GM18951 (cell line): ENCODE measurements around the gene SLC25A3.
"Not testable (repeated sequence)": the region's sequence is repeated elsewhere in the genome, so short reads cannot be mapped to it uniquely, and the experiment has no call there.

Experiments used
- POLR2A ChIP-seq: IDR thresholded peaks from 4 replicates; pipeline ENCODE4 v1.6.1; 2011; ENCODE audit warnings: mild to moderate bottlenecking; ENCODE audit not compliant: insufficient read length, insufficient read depth; ENCODE audit errors: extremely low read depth
- in situ Hi-C: fragments of 300-500 bp; cut with MboI; formaldehyde crosslinking; loops from one replicate; pipeline ENCODE4 v1.12.0; 2022; ENCODE audit warnings: low sequenced_read_pairs, mixed read lengths, inconsistent platforms; ENCODE audit not compliant: unreplicated experiment

Gene SLC25A3

DNA sequence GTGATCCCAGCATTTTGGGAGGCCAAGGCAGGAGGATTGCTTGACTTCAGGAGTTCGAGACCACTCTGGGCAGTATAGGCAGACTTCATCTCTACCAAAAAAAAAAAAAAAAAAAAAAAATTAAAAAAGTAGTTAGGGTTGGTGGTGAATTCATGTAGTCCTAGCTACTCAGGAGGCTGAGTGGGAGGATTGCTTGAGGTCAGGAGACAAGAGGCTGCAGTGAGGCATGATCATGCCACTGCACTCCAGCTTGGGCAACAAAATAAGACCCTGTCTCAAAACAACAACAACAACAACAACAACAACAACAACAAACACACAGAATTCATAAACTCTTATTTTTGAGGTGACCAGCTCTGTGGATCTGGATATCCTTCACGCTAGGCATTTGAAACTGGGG, 17.1 kb downstream of the SLC25A3 start:
- in situ Hi-C loops = no loop called here
- no peak for TF ChIP-seq POLR2A

- no peak for TF ChIP-seq POLR2A
Observed at GRCh38 chr12:98612696-98613334, 19.3 kb downstream of the SLC25A3 start.

DNA sequence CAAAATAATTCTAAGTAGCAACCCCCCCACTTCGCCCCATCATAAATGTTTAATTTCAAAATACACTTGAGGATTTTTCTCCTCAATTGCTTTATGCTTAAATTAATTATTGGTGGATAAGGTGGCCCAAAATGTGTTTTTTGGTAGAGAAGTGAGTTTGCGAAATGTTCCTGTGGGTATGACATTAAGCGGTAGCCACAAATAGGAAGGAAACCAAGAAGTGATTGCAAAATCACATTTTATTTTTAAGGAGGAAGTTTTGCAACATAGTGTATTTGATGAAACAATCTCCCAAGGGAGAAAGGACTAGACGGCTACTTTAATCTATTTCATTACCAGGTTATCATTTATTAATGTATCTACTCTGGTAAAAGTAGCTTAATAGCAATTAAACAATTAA, 25.5 kb downstream of the SLC25A3 start:
- in situ Hi-C loops = no loop called here
- TF ChIP-seq POLR2A = no peak

More at GRCh38 chr12:98612696-98613334, 19.3 kb downstream of the SLC25A3 start:
- in situ Hi-C loops = no loop called here

GRCh38 chr12:98635657-98636323, 42.3 kb downstream of the SLC25A3 start:
- in situ Hi-C loops = no loop called here

GRCh38 chr12:98637068-98637467, 43.6 kb downstream of the SLC25A3 start:
- in situ Hi-C loops = no loop called here

More at GRCh38 chr12:98635657-98636323, 42.3 kb downstream of the SLC25A3 start:
- no peak for TF ChIP-seq POLR2A

GRCh38 chr12:98638009-98638408, 44.5 kb downstream of the SLC25A3 start:
- in situ Hi-C loops = no loop called here
- TF ChIP-seq POLR2A = no peak

More at GRCh38 chr12:98637068-98637467, 43.6 kb downstream of the SLC25A3 start:
- TF ChIP-seq POLR2A = no peak

DNA sequence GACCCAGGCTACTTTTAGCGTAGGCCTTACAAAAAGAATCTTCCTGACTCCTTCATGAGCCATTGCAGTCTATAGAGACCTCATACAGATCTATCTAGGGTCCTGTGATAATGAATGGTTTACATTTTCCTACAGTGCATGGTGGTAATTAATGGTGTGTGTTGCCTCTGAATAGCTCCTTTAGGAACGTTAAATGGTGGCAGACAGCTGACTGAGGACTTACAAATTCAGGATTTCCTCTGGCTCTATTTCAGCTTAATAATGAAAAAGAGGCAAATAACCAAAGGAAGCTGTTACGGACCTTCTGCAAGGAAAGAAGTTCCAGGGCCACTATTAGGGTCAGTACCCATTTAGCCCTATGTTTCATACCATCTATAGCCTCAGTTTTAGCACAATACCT, 46.0 kb downstream of the SLC25A3 start:
- in situ Hi-C loops = no loop called here
- no peak for TF ChIP-seq POLR2A

GRCh38 chr12:98642801-98643200, 49.3 kb downstream of the SLC25A3 start:
- in situ Hi-C loops = not testable (repeated sequence)

- in situ Hi-C loops = no loop called here
- peak; percentile 48 for TF ChIP-seq POLR2A
Observed at GRCh38 chr12:98644433-98644711, 50.9 kb downstream of the SLC25A3 start.

- in situ Hi-C loops = no loop called here
- TF ChIP-seq POLR2A = peak; percentile 80
Observed at GRCh38 chr12:98644712-98645571, 51.5 kb downstream of the SLC25A3 start, which contains the start of the genes APAF1 and IKBIP. Gene APAF1, plus strand, starts transcription at chr12:98645290. Its CDS starts 3,070 bp downstream, at chr12:98648360. Gene IKBIP, minus strand, starts transcription at chr12:98644788. Its CDS starts 87 bp downstream, at chr12:98644701.

GRCh38 chr12:98645572-98646067, 52.1 kb downstream of the SLC25A3 start:
- no peak for TF ChIP-seq POLR2A
- in situ Hi-C loops = no loop called here

DNA sequence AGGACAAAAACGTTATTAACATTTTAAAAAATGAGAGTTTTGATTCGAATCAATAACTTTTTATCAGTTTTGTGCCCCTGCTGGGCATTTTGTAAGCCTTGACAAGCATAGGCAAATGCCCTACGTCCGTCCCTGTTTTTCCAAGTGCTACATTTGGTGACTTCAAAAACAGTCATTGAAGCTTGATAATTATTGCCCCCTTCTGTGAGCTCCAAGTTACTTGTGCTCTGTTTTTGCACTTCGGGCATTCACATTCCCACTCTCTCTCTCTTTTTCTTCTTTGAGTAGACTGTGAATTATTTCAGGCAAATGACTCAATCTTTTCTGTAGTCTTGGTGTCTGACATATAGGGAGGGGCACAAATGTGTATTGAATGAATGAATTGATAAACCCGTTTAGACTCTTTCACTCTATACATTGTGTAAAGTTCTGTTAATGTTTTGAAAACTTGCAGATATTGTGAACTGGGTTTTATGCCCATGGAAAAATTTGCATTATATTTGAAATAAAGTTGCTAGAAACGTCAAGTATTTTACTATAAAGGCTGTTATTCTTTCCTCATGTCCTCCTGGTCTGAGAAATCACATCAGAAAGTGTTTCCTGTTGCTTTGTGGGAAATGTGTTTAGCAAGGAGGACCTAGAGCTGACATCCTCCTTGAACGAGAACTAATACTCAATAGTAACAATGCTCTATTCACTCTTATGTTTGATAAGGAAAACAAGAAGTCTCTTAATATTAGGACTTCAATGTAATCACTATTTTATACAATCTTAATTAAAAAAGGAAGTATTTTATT, 53.0 kb downstream of the SLC25A3 start:
- no peak for TF ChIP-seq POLR2A
- in situ Hi-C loops = no loop called here
